Erythroblast (primary cell): Measurements from ENCODE around the gene CCND2.

ENCODE experiments used
- GATA1 ChIP-seq: IDR thresholded peaks from 2 replicates; pipeline ENCODE4 v1.6.1; 2011; ENCODE audit warnings: low read depth, mild to moderate bottlenecking, control low read depth, low read length, moderate library complexity
- POLR2A ChIP-seq: IDR thresholded peaks from 2 replicates; pipeline ENCODE4 v1.6.1; 2011; ENCODE audit warnings: mild to moderate bottlenecking, low read length

- peak; percentile 87 for TF ChIP-seq POLR2A
- TF ChIP-seq GATA1 = no peak
Observed at GRCh38 chr12:4273652-4274395, at the start of gene CCND2.
